PC-3 (cell line): ENCODE data around the gene RAB44. TPM values are rescaled to one million over a fixed set of nuclear protein-coding genes. Genes with fewer than 3 reads are reported as not detected.

Source experiments
- ATAC-seq: fragments of 200-7000 bp; cut with Tn5 transposase; 2 replicates; pipeline ENCODE4 v1.9.1; 2020; ENCODE audit warnings: mild to moderate bottlenecking, moderate library complexity
- BruUV-seq: library from RNA; stranded (reverse); fragments of 400-500 nt; replicated peaks from 2 replicates; lab custom pipeline; 2021; lab: Mats Ljungman, UMichigan
- CTCF ChIA-PET: fragments of 300-600 bp; sonication (Branson Sonifier 250); formaldehyde crosslinking; loops from one replicate; lab custom pipeline; 2022; ENCODE audit warnings: antibody characterized with exemption; lab: Charles Lee
- POLR2A ChIA-PET: fragments of 300-600 bp; sonication (Branson Sonifier 250); formaldehyde crosslinking; loops from one replicate; lab custom pipeline; 2022; ENCODE audit warnings: antibody characterized with exemption; ENCODE audit not compliant: unreplicated experiment; lab: Charles Lee
- DNase-seq: peaks from one replicate; pipeline ENCODE4 v3.0.0-alpha.2; 2015
- H2AFZ ChIP-seq: fragments of 300-600 bp; sonication (generic); 2 replicates; pipeline ENCODE4 v1.6.0; 2016; ENCODE audit warnings: antibody characterized with exemption, low read length
- H3F3A ChIP-seq: fragments of 300-600 bp; sonication (generic); one replicate; pipeline ENCODE4 v1.6.0; 2017; ENCODE audit warnings: antibody characterized with exemption, low read length, control low read depth, mild to moderate bottlenecking; ENCODE audit not compliant: unreplicated experiment
- H3K27ac ChIP-seq: fragments of 300-600 bp; sonication (generic); 2 replicates; pipeline ENCODE4 v1.5.1; 2016; ENCODE audit warnings: mild to moderate bottlenecking, low read length
- H3K27me3 ChIP-seq: fragments of 300-600 bp; sonication (generic); 2 replicates; pipeline ENCODE4 v1.6.1; 2016; ENCODE audit warnings: low read length, mixed read lengths
- H3K36me3 ChIP-seq: fragments of 300-600 bp; sonication (generic); 2 replicates; pipeline ENCODE4 v1.6.1; 2016; ENCODE audit warnings: low read depth, mixed run types, low read length, mixed read lengths
- H3K4me1 ChIP-seq: fragments of 300-600 bp; sonication (generic); 2 replicates; pipeline ENCODE4 v1.5.1; 2016; ENCODE audit warnings: low read length; ENCODE audit not compliant: insufficient read depth
- H3K4me2 ChIP-seq: fragments of 300-600 bp; sonication (generic); 2 replicates; pipeline ENCODE4 v1.6.0; 2016; ENCODE audit warnings: low read length
- H3K4me3 ChIP-seq: fragments of 300-600 bp; sonication (generic); 2 replicates; pipeline ENCODE4 v1.5.1; 2016; ENCODE audit warnings: mild to moderate bottlenecking, low read length, mixed read lengths
- H3K79me2 ChIP-seq: fragments of 300-600 bp; sonication (generic); 2 replicates; pipeline ENCODE4 v1.6.1; 2017; ENCODE audit warnings: low read length, mixed read lengths
- H3K9ac ChIP-seq: fragments of 300-600 bp; sonication (generic); 2 replicates; pipeline ENCODE4 v1.6.0; 2016; ENCODE audit warnings: mild to moderate bottlenecking, low read length
- H3K9me2 ChIP-seq: fragments of 300-600 bp; sonication (generic); replicated peaks from 2 replicates; pipeline ENCODE4 v1.6.1; 2016; ENCODE audit warnings: mixed run types, low read length, mixed read lengths
- H3K9me3 ChIP-seq: fragments of 300-600 bp; sonication (generic); 2 replicates; pipeline ENCODE4 v1.6.1; 2016; ENCODE audit warnings: low read length, mixed read lengths
- H4K20me1 ChIP-seq: fragments of 300-600 bp; sonication (generic); 2 replicates; pipeline ENCODE4 v1.6.1; 2016; ENCODE audit warnings: low read length, mixed read lengths
- EZH2 ChIP-seq: fragments of 300-600 bp; sonication (generic); IDR thresholded peaks from one replicate; pipeline ENCODE4 v1.6.1; 2017; ENCODE audit warnings: antibody characterized with exemption, mild to moderate bottlenecking, low read length; ENCODE audit not compliant: unreplicated experiment
- EZH2phosphoT487 ChIP-seq: fragments of 300-600 bp; sonication (generic); IDR thresholded peaks from 2 replicates; pipeline ENCODE4 v1.6.1; 2018; ENCODE audit warnings: mild to moderate bottlenecking, antibody characterized with exemption, low read length, borderline replicate concordance
- intact Hi-C: fragments of 100-400 bp; cut with micrococcal nuclease; formaldehyde crosslinking; loops from 2 replicates; pipeline ENCODE4 v1.9.0; 2023
- total RNA-seq: library from RNA; depleted of rRNA; stranded (reverse); fragments of >200 nt; gene quantifications from 2 replicates; pipeline ENCODE4 v1.2.3, GENCODE V29; 2014
- TF ChIP-seq, protein P1 (sequence below): fragments of 300-600 bp; sonication (generic); conservative IDR thresholded peaks from 2 replicates; pipeline ENCODE4 v1.5.1; 2017; ENCODE audit warnings: antibody characterized with exemption, low read depth, mild to moderate bottlenecking, low read length

The RAB44 gene
- total RNA-seq, 1 experiment from 2014 or later = not detected

DNA sequence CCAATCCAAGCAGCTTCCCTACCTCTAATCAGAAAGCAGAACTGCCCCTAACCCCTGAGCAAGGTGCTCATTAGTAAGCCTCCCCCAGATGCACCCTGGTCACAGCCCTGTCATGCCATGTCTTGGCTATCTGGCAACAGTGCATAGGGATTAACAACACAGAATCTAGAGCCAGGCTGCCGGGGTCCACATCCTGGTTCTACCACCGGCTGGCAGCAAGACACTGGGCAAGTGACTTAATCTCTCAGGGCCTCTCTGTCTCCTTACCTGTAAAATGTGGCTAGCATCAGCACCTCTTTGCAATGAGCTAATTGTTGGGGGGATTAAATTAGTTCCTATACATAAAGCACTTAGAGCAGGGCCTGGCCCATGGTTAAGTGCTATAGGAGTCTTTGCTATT is 73.5 kb downstream of the RAB44 start:
- intact Hi-C loops = no loop called here
- Histone ChIP-seq H3K9me2 (no peaks in the 10 kb centered on the region), H2AFZ (no peak overlapping the region), H3K79me2 (no peaks in the 10 kb centered on the region), H3K4me3 (no peak overlapping the region), H3K4me1 (peaks cover 25% of the 10 kb centered on the region), H4K20me1 (no peaks in the 10 kb centered on the region), H3K9ac (no peak overlapping the region), H3K4me2 (no peak overlapping the region), H3K27me3 (no peaks in the 10 kb centered on the region), H3K9me3 (no peaks in the 10 kb centered on the region), H3F3A (peaks cover 4% of the 10 kb centered on the region), H3K27ac (no peak overlapping the region), H3K36me3 (no peaks in the 10 kb centered on the region)
- ChIA-PET CTCF (no interaction called here), POLR2A (interaction anchor here (0.7 kb wide), 1 partner anchor 194 kb away, joined by 7 read pairs; no protein-coding TSS in a partner anchor)
- DNase-seq = no peak
- TF ChIP-seq EZH2phosphoT487 (no peak), EZH2 (no peak)
- TF ChIP-seq, protein P1, sequence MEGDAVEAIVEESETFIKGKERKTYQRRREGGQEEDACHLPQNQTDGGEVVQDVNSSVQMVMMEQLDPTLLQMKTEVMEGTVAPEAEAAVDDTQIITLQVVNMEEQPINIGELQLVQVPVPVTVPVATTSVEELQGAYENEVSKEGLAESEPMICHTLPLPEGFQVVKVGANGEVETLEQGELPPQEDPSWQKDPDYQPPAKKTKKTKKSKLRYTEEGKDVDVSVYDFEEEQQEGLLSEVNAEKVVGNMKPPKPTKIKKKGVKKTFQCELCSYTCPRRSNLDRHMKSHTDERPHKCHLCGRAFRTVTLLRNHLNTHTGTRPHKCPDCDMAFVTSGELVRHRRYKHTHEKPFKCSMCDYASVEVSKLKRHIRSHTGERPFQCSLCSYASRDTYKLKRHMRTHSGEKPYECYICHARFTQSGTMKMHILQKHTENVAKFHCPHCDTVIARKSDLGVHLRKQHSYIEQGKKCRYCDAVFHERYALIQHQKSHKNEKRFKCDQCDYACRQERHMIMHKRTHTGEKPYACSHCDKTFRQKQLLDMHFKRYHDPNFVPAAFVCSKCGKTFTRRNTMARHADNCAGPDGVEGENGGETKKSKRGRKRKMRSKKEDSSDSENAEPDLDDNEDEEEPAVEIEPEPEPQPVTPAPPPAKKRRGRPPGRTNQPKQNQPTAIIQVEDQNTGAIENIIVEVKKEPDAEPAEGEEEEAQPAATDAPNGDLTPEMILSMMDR = no peak
- no peak for ATAC-seq
- no TSS peak for BruUV-seq

DNA sequence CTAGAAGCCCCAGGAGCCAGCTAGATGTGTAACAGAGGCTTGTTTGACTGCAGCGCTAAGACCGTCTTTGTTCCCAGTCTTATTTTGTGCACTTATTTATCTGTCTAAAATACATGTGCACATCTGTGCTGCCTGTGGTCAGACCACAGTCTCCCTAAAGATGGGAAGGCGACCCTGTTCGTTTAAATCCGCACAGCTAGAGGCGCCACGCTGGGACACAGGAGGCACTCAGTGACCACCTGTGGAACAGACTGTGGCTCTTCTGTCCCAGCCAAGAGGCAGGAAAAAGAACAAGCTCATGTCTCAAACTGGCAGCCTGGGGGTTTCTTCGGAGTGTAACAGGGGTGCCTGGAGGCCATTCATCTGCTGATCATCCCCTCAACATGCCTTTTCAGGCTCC is 74.8 kb downstream of the RAB44 start:
- peaks cover 4% of the 10 kb centered on the region for H3F3A ChIP-seq
- no peak overlapping the region for H3K27ac ChIP-seq
- TF ChIP-seq EZH2phosphoT487 (no peak), EZH2 (no peak)
- TF ChIP-seq, protein P1 = no peak
- no peaks in the 10 kb centered on the region for H3K36me3 ChIP-seq
- no peak overlapping the region for H3K4me3 ChIP-seq
- no peak overlapping the region for H3K9ac ChIP-seq
- intact Hi-C loops = no loop called here
- no peaks in the 10 kb centered on the region for H3K9me3 ChIP-seq
- H3K79me2 ChIP-seq = no peaks in the 10 kb centered on the region
- peaks cover 25% of the 10 kb centered on the region for H3K4me1 ChIP-seq
- ATAC-seq (no peak), DNase-seq (no peak)
- no peaks in the 10 kb centered on the region for H4K20me1 ChIP-seq
- H3K4me2 ChIP-seq = no peak overlapping the region
- no peak overlapping the region for H2AFZ ChIP-seq
- POLR2A ChIA-PET = no interaction called here
- 0 out of 2 replicates have a peak, but pooled peaks cover 3% of the 10 kb centered on the region for H3K27me3 ChIP-seq
- H3K9me2 ChIP-seq = no peaks in the 10 kb centered on the region
- BruUV-seq = no TSS peak
- CTCF ChIA-PET = no interaction called here

GRCh38 chr6:36774331-36774730 is 76.7 kb downstream of the RAB44 start:
- CTCF ChIA-PET = no interaction called here
- no TSS peak for BruUV-seq
- no peak overlapping the region for H3K4me2 ChIP-seq
- H3K9me2 ChIP-seq = no peaks in the 10 kb centered on the region
- no peaks in the 10 kb centered on the region for H4K20me1 ChIP-seq
- POLR2A ChIA-PET = interaction anchor here (0.5 kb wide), 1 partner anchor 9 kb away, joined by 7 read pairs; no protein-coding TSS in a partner anchor
- no peak overlapping the region for H3K27ac ChIP-seq
- H3K4me1 ChIP-seq = peaks cover 15% of the 10 kb centered on the region
- DNase-seq (no peak), ATAC-seq (no peak)
- H3K79me2 ChIP-seq = no peaks in the 10 kb centered on the region
- intact Hi-C loops = no loop called here
- TF ChIP-seq, protein P1 = no peak
- TF ChIP-seq EZH2phosphoT487 = no peak
- no peak overlapping the region for H3K9ac ChIP-seq
- H3F3A ChIP-seq = peaks cover 4% of the 10 kb centered on the region
- 0 out of 2 replicates have a peak, but pooled peaks cover 10% of the 10 kb centered on the region for H3K27me3 ChIP-seq
- no peak overlapping the region for H3K4me3 ChIP-seq
- H3K36me3 ChIP-seq = no peaks in the 10 kb centered on the region
- H3K9me3 ChIP-seq = no peaks in the 10 kb centered on the region
- H2AFZ ChIP-seq = no peak overlapping the region
